ENCODE data around the gene EHD3.

EHD3 gene

DNA sequence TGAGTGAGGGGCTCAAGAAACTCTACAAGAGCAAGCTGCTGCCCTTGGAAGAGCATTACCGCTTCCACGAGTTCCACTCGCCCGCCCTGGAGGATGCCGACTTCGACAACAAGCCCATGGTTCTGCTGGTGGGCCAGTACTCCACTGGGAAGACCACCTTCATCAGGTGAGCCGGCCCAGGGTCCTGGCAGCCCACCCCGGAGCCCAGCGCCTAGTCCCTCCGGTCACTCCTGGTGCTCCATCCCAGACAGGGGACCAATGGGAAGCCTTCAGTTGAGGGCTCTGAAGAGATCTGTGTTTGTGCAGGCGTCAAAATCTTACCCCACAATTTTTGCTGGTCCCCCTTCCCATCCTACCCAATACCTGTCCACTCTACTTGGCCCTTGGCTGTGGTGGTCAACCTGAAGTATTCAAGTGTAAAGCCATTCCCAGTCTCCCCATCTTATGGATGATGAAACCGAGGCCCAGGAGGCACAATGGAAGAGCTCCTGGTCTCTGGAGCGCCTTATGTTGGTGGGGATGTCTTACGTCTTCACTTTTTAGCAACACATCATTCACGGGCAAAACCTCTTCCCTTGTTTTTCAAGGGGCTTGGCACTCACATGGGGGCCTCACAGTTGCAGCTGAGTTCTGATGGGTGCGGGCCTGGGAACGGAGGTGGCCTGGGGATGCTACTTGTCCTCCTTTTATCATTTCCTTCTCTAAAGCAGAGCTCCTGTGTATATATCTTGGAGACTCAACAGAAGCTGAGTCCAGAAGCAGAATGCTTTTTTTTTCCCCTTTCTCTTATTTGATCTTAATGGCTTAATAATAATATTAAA lies 941 bp downstream of the EHD3 start:
- TF ChIP-seq CTCF (conservative IDR thresholded peaks at IDR 0.05; ENCODE audit: low read depth, low read length) = no peak
- no peak for DNase-seq (ENCODE audit: low read depth)
- peak overlapping the region; percentile 88 for H3K4me3 ChIP-seq (ENCODE audit: low read depth, low read length)

DNA sequence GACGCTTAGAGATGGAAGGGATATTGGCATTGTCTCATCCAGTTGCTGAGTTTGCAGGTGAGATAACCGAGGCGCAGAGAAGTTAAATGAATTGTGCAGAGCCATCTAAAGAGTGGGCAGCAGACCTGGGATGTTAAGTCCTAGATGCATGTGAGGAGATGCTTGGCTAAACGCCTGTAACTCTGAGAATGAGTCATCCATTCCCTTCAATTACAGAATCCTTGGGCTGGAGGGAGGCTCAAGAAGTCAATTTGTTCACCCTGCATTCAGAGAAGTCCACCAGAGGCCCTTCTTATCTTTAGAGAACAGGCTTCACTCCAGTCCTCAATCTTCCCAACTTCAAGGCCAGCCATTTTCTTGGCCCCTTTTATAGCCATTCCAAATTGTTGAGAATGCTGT lies 1.6 kb downstream of the EHD3 start:
- H3K4me3 ChIP-seq (ENCODE audit: low read depth, low read length) = peak overlapping the region; percentile 88
- DNase-seq (ENCODE audit: low read depth) = peak; percentile 94
- peak; percentile 26 for TF ChIP-seq CTCF (conservative IDR thresholded peaks at IDR 0.05; ENCODE audit: low read depth, low read length)

DNA sequence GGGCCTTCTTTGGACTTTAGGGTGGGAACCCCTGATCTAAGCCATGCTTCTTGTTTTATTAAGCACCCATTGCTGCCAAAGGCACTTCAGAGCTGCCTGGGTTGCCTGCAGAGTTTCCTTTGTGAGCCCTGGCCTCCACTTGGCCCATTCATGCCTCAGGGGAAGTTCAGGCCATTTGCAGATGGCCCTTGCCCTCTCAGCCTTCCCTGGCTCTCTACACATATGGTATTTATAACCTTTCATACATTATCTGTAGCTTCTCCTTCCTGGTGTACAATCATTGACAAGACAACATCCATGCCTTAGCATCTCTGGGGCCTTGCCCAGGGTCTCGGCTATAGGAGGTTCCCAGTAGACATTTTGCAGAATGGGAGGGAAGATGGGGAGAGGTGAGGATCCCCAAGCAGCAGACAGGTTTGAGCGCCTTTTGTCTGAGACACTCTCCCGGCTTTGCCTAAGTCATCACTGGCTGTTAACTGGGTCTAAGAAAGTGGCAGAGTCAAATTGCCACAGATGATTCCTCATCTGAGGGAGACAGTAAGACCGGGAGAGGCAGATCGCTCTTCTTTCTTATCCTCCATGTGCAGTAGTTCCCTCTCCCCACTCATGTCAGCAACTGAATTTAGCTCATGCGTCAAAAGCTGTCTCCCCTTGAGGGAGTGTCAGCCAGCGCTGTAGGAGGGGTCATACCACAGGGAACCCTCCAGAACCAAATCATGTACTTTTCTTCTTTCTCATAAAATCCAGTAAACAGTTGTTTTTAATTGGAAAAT lies 2.7 kb downstream of the EHD3 start:
- peak overlapping the region; percentile 16 for H3K4me3 ChIP-seq (ENCODE audit: low read depth, low read length)
- DNase-seq (ENCODE audit: low read depth) = no peak
- TF ChIP-seq CTCF (conservative IDR thresholded peaks at IDR 0.05; ENCODE audit: low read depth, low read length) = no peak

DNA sequence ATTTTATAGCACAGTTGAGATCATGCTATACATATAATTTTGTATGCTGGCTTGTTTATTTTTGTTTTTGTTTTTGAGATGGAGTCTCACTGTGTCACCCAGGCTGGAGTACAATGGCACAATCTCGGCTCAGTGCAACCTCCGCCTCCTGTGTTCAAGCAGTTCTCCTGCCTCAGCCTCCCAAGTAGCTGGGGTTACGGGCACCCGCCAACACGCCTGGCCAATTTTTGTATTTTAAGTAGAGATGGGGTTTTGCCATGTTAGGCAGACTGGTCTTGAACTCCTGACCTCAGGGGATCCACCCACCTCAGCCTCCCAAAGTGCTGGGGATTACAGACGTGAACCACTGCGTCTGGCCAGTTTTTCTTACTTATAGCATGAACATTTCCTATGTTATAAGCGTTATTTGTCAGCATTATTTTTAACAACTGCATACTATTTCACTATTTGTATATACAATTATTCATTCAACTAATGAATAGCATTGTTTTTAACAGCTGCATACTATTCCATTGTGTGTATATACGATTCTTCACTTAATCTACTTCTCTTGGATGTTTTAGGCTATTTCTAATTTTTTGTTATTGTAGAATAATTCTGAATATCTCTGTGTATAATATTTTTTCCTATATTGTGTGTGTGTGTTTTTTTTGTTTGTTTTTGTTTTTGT lies 3.5 kb downstream of the EHD3 start:
- no peak for TF ChIP-seq CTCF (conservative IDR thresholded peaks at IDR 0.05; ENCODE audit: low read depth, low read length)
- no peak for DNase-seq (ENCODE audit: low read depth)
- no peak overlapping the region for H3K4me3 ChIP-seq (ENCODE audit: low read depth, low read length)

DNA sequence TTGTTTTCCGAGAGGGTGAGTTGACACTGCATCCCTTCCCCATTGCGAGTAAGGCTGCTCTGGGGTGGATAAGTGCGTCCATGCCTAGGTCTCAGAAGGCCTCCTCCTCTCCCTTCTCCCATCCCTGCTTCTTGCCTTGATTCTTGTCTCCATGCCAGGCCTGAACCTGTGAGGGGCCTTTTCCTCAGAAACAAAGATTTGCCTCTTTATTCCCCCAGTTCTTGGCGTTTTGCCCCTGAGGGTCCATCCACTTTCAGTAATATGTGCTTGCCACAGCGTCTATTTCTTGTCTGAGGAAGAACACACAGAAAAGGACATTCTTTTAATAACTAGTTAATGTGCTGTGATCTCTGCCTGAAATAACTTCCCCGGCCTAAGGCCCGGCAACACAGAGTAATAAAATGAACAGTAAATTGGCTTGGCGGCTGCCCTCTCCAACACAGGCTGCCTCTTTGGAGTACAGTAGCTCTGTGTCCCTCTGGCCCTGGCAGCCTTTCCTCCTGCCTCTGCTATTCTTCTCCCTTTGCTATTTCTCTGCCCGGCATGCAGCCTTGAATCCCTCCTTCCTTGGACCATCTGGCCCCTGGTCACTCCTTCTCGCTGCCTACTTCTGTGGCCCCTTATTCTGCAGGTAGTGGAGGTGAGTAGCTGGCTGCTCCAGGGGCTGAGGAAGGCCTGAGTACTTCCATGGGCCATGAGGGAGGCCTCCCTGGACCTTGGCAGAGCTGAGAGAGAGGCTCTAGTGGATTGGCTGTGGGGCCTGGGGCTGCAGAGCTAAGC lies 4.4 kb downstream of the EHD3 start:
- H3K4me3 ChIP-seq (ENCODE audit: low read depth, low read length) = no peak overlapping the region
- no peak for TF ChIP-seq CTCF (conservative IDR thresholded peaks at IDR 0.05; ENCODE audit: low read depth, low read length)
- no peak for DNase-seq (ENCODE audit: low read depth)

- no peak for DNase-seq (ENCODE audit: low read depth)
- no peak for TF ChIP-seq CTCF (conservative IDR thresholded peaks at IDR 0.05; ENCODE audit: low read depth, low read length)
Observed at GRCh38 chr2:31238906-31239592, 5.1 kb downstream of the EHD3 start.

More at GRCh38 chr2:31238906-31239592, 5.1 kb downstream of the EHD3 start:
- H3K4me3 ChIP-seq (ENCODE audit: low read depth, low read length) = no peak overlapping the region

All from choroid plexus epithelial cell (primary cell).